Measurements from ENCODE around the gene STPG1.

STPG1 gene

DNA sequence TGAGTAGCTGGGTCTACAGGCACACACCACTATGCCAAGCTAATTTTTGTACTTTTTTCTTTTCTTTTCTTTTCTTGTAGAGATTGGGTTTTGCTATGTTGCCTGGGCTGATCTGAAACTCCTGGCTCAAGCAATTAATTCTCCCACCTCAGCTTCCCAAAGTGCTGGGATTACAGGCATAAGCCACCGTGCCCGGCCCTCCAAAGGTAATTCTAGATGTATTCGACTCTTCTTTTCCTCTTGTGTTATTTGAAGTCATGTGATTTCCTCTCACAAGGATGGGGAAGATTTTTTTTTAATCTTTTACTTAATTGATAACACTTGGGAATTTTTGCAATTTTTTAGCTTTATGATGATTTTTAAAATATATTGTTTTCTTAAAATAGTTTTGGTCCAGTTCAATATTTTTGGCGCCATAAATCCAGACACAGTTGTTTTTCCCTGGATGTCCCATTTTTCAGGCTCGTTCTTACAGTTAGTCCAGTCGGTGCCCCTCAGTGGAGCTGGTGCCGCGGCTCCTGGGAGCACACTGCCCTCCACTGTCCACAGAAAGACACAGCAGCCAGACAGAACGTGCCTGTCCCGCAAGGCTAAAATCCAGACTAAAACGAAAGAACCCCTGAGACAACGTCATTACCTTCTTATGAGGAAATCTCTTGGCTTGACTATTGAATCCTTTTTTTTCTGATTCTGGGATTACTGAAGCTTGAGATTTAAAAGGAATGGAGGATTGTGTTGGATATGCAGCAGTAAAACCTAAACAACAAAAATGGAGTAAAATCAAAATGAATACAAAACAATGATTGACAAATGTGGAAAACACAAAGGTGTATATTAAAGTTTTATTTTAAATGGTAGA lies 22.4 kb downstream of the STPG1 start:
- Histone ChIP-seq H3K27me3 (ENCODE audit: control insufficient read depth in 1 of 2, insufficient read depth in 2 of 2, low read length in 2 of 2) (no peaks in the 10 kb centered on the region), H3K27ac (ENCODE audit: low read depth, low read length) (peak overlapping the region; percentile 57), H3K9ac (ENCODE audit: low read length) (peak overlapping the region; percentile 65), H3K36me3 (ENCODE audit: insufficient read depth, low read length) (no peaks in the 10 kb centered on the region), H3K4me1 (ENCODE audit: insufficient read depth, low read length) (peaks cover 15% of the 10 kb centered on the region), H3K9me3 (ENCODE audit: low read length) (no peaks in the 10 kb centered on the region), H3K4me3 (ENCODE audit: low read depth in 1 of 2, low read length in 2 of 2) (peak overlapping the region in 1 of 2 donors; percentile 4)

DNA sequence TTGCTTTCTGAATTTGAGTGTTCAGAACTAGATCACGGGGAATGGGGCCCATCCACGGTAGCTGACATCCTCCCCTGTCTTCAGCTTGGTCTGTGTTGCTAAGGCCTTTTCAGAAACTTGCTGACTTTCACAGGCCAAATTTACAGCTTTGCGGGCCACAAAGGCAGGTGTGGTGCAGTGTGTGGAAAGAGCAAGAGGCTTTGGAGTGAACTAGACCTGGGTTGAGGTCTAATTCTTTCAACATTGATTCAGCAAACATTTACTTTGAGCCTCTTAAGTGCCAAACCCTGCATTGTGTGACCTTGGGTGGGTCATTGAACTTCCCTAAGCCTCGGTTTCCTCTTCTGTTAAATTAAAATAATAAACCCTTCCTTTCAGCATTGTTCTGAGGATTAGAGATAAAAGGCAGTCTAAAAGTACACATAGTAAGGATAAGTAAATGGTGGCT lies 24.3 kb downstream of the STPG1 start:
- H3K9me3 ChIP-seq (ENCODE audit: low read length), result no peaks in the 10 kb centered on the region
- H3K9ac ChIP-seq (ENCODE audit: low read length), result no peak overlapping the region
- H3K4me1 ChIP-seq (ENCODE audit: insufficient read depth, low read length), result peaks cover 15% of the 10 kb centered on the region
- H3K27ac ChIP-seq (ENCODE audit: low read depth, low read length), result no peak overlapping the region
- no peaks in the 10 kb centered on the region for H3K27me3 ChIP-seq (ENCODE audit: control insufficient read depth in 1 of 2, insufficient read depth in 2 of 2, low read length in 2 of 2)
- H3K4me3 ChIP-seq (ENCODE audit: low read depth in 1 of 2, low read length in 2 of 2), result no peak overlapping the region
- H3K36me3 ChIP-seq (ENCODE audit: insufficient read depth, low read length), result no peaks in the 10 kb centered on the region

DNA sequence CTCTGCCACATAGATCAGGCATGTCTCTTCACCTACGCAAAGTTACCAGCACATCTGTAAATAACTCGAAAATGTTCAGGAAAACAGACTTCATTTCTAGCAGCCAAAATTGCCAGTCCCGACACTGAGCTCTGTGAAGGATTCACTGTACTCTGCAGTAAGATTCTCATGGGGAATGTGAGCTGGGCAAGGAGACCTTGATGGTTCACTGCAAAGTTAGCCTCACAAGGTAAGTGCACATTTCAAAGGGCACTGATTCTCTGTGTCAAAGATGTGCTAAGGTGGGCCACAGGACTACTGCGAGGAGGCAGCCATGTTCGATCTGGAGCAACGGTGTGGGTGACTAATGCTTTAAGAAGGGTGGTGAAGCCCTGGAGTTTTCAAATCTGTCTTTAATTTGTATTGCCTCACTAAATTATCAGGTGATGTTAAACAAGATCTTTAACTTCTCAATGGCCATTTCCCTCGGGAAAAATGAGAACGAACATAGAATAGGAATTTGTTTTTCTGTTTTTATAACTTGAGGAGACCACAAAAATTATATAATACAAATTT lies 25.2 kb downstream of the STPG1 start:
- Histone ChIP-seq H3K9ac (ENCODE audit: low read length) (no peak overlapping the region), H3K27ac (ENCODE audit: low read depth, low read length) (no peak overlapping the region), H3K4me1 (ENCODE audit: insufficient read depth, low read length) (peaks cover 10% of the 10 kb centered on the region), H3K9me3 (ENCODE audit: low read length) (no peaks in the 10 kb centered on the region), H3K27me3 (ENCODE audit: control insufficient read depth in 1 of 2, insufficient read depth in 2 of 2, low read length in 2 of 2) (no peaks in the 10 kb centered on the region), H3K36me3 (ENCODE audit: insufficient read depth, low read length) (no peaks in the 10 kb centered on the region), H3K4me3 (ENCODE audit: low read depth in 1 of 2, low read length in 2 of 2) (no peak overlapping the region)

DNA sequence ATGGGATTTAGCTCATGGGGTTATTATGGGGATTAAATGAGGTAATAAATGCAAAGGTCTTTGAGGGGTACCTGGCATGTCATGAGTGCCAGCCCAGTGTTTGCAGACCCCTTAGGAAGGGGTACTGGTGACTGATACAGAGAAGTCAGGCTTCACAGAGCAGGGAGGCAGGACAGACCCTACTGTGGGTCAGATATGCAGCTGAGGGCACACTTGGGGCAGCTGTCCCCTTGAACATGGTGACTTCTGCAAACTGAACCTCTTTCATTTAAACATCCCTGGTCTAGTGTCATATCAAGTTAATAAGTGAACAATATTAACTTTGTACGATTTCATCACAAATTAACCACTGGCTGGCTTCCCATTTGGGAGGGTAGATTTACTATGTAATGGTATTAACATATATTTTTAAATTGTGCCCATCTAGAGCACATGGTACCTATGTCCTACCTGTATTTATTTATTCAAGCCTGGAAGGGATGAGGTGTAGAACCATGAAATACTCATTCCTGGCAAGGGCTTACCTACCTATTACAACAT lies 25.9 kb downstream of the STPG1 start:
- Histone ChIP-seq H3K27me3 (ENCODE audit: control insufficient read depth in 1 of 2, insufficient read depth in 2 of 2, low read length in 2 of 2) (no peaks in the 10 kb centered on the region), H3K9me3 (ENCODE audit: low read length) (no peaks in the 10 kb centered on the region), H3K9ac (ENCODE audit: low read length) (no peak overlapping the region), H3K27ac (ENCODE audit: low read depth, low read length) (no peak overlapping the region), H3K36me3 (ENCODE audit: insufficient read depth, low read length) (no peaks in the 10 kb centered on the region), H3K4me3 (ENCODE audit: low read depth in 1 of 2, low read length in 2 of 2) (no peak overlapping the region), H3K4me1 (ENCODE audit: insufficient read depth, low read length) (peaks cover 10% of the 10 kb centered on the region)

DNA sequence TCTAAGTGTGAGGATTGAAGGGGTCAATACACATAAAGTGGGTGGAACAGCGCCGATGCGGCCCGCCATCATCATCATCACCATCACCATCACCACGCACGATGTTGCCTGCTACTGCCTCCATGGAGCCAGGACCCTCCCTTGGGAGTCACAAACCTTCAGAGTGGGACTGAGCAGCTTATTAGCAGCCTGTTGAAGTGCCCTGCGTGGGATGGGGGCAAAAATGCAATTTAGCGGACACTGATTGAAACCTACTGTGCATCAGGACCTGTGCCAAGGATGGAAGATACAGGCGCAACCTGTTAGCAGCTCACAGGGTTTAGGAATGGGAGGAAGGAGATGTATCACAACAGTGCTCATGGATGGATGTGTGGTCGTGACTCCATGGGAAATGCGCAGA lies 26.7 kb downstream of the STPG1 start:
- no peaks in the 10 kb centered on the region for H3K9me3 ChIP-seq (ENCODE audit: low read length)
- peaks cover 5% of the 10 kb centered on the region for H3K4me1 ChIP-seq (ENCODE audit: insufficient read depth, low read length)
- H3K9ac ChIP-seq (ENCODE audit: low read length), result no peak overlapping the region
- H3K27ac ChIP-seq (ENCODE audit: low read depth, low read length), result no peak overlapping the region
- peaks cover 4% of the 10 kb centered on the region for H3K36me3 ChIP-seq (ENCODE audit: insufficient read depth, low read length)
- no peaks in the 10 kb centered on the region for H3K27me3 ChIP-seq (ENCODE audit: control insufficient read depth in 1 of 2, insufficient read depth in 2 of 2, low read length in 2 of 2)
- no peak overlapping the region for H3K4me3 ChIP-seq (ENCODE audit: low read depth in 1 of 2, low read length in 2 of 2)

DNA sequence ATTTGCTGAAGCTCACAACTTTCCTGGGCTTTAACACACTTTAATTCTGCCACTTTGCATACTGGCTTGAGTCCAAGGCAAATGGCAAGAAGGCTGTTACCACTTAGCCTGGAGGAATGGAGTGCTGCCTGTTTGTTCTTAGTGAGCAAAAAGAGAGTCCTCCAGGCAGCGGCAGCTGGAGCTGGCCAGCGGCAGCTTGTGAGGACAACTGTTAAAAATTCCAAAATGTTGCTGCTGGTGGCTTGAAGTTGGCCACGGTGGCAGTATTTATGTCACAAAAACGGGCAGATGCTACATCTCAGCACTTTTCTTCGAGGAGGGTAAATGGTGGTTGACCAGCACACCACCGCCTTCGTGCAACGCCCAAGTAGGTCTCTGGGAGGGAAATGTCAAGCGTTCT lies 27.3 kb downstream of the STPG1 start:
- no peak overlapping the region for H3K4me3 ChIP-seq (ENCODE audit: low read depth in 1 of 2, low read length in 2 of 2)
- H3K9me3 ChIP-seq (ENCODE audit: low read length), result no peaks in the 10 kb centered on the region
- H3K4me1 ChIP-seq (ENCODE audit: insufficient read depth, low read length), result no peaks in the 10 kb centered on the region
- H3K9ac ChIP-seq (ENCODE audit: low read length), result no peak overlapping the region
- peaks cover 6% of the 10 kb centered on the region for H3K36me3 ChIP-seq (ENCODE audit: insufficient read depth, low read length)
- H3K27me3 ChIP-seq (ENCODE audit: control insufficient read depth in 1 of 2, insufficient read depth in 2 of 2, low read length in 2 of 2), result no peaks in the 10 kb centered on the region
- no peak overlapping the region for H3K27ac ChIP-seq (ENCODE audit: low read depth, low read length)

DNA sequence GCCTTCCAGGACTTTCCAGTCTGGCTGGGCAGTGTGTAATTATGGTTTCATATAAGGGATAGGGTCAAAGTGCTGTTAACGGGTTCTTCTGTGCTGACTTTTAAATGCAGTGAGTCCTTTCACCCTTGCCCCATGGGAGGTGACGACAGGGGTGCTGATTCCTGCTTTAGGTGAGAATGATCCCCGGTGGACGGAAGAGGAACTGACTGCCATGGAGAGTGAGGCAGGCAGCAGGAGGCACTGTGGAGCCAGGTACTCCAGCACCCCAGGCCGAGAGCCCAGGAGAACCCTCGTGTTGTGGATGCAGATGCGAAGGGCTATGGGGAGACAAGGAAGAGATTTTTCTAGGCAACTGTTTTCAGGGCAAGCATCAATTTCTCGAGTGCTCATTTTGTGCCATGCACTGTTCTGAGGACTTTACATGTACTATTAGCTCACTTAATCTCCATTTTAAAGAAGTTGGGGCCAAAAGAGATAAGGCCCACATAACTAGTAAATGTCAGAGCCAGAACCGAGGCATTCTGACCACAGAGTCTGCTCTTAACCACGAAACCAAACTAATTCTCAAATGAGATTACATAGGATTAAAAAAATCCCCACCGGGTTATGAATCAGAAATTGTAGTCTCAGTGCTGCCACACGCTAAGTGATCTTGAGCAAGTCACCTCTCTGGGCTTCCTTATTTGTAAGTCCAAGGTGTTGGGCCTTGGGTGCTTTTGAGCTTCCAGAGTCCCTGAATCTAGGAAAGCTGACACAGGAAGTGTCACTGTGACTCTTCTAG lies 28.2 kb downstream of the STPG1 start:
- H3K27ac ChIP-seq (ENCODE audit: low read depth, low read length), result no peak overlapping the region
- H3K27me3 ChIP-seq (ENCODE audit: control insufficient read depth in 1 of 2, insufficient read depth in 2 of 2, low read length in 2 of 2), result no peaks in the 10 kb centered on the region
- no peaks in the 10 kb centered on the region for H3K4me1 ChIP-seq (ENCODE audit: insufficient read depth, low read length)
- H3K36me3 ChIP-seq (ENCODE audit: insufficient read depth, low read length), result peaks cover 6% of the 10 kb centered on the region
- no peak overlapping the region for H3K4me3 ChIP-seq (ENCODE audit: low read depth in 1 of 2, low read length in 2 of 2)
- H3K9ac ChIP-seq (ENCODE audit: low read length), result no peak overlapping the region
- H3K9me3 ChIP-seq (ENCODE audit: low read length), result no peaks in the 10 kb centered on the region

DNA sequence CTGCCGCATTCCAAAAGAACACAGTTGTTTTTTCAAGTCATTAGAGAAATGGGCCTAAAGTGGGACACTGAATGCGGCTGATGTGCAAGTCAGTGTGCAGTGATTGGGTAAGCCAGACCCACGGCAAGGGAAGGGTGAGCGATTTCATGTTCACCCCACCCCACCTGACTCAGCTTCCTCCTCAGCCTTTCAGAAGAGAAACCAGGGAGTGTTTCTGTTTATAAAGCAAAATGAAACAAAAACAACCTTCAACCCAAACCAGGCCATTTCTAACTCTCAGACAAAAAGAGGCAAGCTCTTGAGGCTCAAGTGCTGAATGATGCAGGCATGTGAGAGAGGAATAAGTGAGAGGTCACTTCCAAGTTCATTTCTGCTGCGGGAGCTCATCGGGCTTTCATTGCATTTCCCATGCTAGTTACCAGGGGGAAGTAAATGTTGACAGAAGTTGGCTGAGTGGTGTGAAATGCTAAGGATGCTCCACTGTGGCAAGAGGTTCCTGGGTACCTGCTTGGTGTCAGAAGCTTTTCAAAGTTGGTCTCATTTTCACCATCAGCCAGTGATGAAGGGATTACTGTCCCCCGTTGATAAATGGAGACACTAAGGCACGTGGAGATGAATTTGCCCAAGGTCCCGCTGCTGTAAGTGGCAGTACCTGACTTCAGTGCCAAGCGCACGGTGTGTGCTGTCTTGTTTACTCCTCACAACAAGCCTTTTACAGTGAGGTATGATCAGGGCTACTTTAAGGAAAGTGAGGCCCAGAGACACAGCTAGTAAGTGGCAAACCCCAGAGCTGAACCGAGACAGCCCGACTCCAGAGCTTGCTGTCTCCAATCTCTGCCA lies 29.1 kb downstream of the STPG1 start:
- Histone ChIP-seq H3K27ac (ENCODE audit: low read depth, low read length) (no peak overlapping the region), H3K4me3 (ENCODE audit: low read depth in 1 of 2, low read length in 2 of 2) (no peak overlapping the region), H3K36me3 (ENCODE audit: insufficient read depth, low read length) (peaks cover 6% of the 10 kb centered on the region)

DNA sequence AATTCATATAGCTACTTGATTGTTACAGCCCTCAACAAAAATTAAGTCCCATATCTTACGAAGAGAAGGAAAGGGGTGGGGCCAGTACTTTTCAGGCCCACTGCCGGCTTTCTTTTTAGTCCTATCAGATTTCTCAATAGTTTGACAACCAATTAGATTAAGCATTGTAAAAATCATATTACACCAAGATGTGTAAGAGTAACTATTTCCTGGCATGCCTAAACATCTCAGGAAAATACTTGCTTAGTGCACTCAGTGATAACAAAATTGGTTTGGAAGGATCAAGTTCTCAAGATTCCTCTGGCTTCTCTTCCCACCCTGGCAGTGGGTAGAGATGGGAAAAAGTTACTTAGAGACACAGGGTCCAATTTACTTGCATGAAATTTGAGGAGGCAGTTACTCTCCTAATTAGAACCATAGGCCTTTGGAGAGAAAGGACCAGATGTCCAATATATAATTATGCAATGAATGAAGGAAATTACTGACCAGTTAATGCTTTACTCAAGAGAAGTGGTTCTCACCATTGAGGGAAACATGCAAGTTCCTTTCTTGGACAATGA lies 30.1 kb downstream of the STPG1 start:
- peaks cover 6% of the 10 kb centered on the region for H3K36me3 ChIP-seq (ENCODE audit: insufficient read depth, low read length)
- no peak overlapping the region for H3K9ac ChIP-seq (ENCODE audit: low read length)
- no peaks in the 10 kb centered on the region for H3K9me3 ChIP-seq (ENCODE audit: low read length)
- H3K4me1 ChIP-seq (ENCODE audit: insufficient read depth, low read length), result no peaks in the 10 kb centered on the region
- no peaks in the 10 kb centered on the region for H3K27me3 ChIP-seq (ENCODE audit: control insufficient read depth in 1 of 2, insufficient read depth in 2 of 2, low read length in 2 of 2)
- H3K4me3 ChIP-seq (ENCODE audit: low read depth in 1 of 2, low read length in 2 of 2), result no peak overlapping the region
- H3K27ac ChIP-seq (ENCODE audit: low read depth, low read length), result no peak overlapping the region

More for the DNA sequence above, 29.1 kb downstream of the STPG1 start:
- Histone ChIP-seq H3K27me3 (ENCODE audit: control insufficient read depth in 1 of 2, insufficient read depth in 2 of 2, low read length in 2 of 2) (no peaks in the 10 kb centered on the region), H3K4me1 (ENCODE audit: insufficient read depth, low read length) (no peaks in the 10 kb centered on the region), H3K9me3 (ENCODE audit: low read length) (no peaks in the 10 kb centered on the region), H3K9ac (ENCODE audit: low read length) (no peak overlapping the region)

DNA sequence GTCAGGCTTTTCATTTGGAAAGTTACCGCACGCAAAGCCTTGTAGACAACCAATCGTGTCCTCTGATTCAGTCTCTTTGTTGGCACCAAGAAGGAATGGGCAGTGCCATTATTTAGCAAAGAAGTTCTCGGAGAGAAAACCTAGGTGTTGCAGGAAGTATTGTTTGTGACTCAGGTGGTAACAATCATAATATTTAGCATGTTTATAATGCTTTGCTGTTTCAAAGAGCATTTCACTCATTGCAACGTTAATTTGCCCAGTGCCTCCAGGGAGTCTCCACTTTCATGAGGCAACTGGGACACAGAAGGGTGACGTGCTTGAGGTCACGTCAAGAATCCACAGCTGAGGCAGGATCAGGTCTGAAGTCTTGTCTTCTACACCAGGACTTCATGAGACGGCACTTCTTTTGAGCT lies 31.4 kb downstream of the STPG1 start:
- Histone ChIP-seq H3K4me3 (ENCODE audit: low read depth in 1 of 2, low read length in 2 of 2) (no peak overlapping the region), H3K9me3 (ENCODE audit: low read length) (no peaks in the 10 kb centered on the region), H3K27me3 (ENCODE audit: control insufficient read depth in 1 of 2, insufficient read depth in 2 of 2, low read length in 2 of 2) (no peaks in the 10 kb centered on the region), H3K9ac (ENCODE audit: low read length) (no peak overlapping the region), H3K27ac (ENCODE audit: low read depth, low read length) (no peak overlapping the region), H3K4me1 (ENCODE audit: insufficient read depth, low read length) (no peaks in the 10 kb centered on the region), H3K36me3 (ENCODE audit: insufficient read depth, low read length) (peaks cover 6% of the 10 kb centered on the region)

Measured in muscle layer of colon (tissue), 2 donors.